Measurements from ENCODE around the gene TEX29.

DNA sequence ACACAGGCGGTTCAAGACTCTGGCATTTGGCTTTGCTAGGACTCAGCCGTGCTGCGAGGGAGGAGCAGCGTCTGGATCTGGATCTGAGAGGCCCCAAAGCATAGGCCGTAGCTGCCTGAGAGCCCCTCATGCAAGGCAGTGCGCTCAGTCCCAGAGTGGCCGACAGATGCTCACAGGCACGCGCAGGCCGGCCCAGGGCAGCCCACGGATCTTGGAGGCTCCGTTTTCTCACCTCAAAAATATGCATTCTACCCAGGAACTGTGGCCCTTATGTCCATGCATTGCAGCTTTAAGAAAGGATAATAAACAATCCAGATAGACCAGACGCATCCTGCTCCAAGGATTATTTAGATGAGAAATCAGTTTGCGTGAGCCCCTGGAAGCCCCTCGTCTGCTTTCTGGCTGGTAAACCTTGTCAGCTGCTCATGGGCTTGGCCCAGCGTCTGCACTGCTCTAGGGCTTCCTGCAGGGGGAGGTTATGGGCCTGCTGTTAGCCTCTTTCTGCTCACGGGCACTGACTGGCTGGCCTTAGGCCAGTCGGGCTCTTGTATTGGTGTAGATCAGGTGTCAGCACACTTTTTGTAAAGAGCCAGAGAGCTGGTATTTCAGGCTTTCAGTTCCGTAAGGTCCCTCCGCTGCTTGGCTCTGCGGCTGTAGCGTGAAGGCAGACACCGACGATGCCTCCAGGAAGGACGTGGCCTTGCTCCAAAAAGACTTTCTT, 24.2 kb downstream of the TEX29 start:
- TF ChIP-seq RAD21 (conservative IDR thresholded peaks at IDR 0.05) (no peak), POLR2AphosphoS5 (IDR thresholded peaks at IDR 0.05) (no peak), EZH2 (IDR thresholded peaks at IDR 0.05; ENCODE audit: borderline replicate concordance, insufficient read depth, low read length, poor library complexity, severe bottlenecking) (no peak), SMC3 (conservative IDR thresholded peaks at IDR 0.05; ENCODE audit: poor library complexity) (no peak), TAF1 (IDR thresholded peaks at IDR 0.05; ENCODE audit: low read depth) (no peak)
- TF ChIP-seq, protein P1, sequence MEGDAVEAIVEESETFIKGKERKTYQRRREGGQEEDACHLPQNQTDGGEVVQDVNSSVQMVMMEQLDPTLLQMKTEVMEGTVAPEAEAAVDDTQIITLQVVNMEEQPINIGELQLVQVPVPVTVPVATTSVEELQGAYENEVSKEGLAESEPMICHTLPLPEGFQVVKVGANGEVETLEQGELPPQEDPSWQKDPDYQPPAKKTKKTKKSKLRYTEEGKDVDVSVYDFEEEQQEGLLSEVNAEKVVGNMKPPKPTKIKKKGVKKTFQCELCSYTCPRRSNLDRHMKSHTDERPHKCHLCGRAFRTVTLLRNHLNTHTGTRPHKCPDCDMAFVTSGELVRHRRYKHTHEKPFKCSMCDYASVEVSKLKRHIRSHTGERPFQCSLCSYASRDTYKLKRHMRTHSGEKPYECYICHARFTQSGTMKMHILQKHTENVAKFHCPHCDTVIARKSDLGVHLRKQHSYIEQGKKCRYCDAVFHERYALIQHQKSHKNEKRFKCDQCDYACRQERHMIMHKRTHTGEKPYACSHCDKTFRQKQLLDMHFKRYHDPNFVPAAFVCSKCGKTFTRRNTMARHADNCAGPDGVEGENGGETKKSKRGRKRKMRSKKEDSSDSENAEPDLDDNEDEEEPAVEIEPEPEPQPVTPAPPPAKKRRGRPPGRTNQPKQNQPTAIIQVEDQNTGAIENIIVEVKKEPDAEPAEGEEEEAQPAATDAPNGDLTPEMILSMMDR (IDR thresholded peaks at IDR 0.05; ENCODE audit: poor library complexity, severe bottlenecking) = peak; percentile 21
- TF ChIP-seq, protein P2, sequence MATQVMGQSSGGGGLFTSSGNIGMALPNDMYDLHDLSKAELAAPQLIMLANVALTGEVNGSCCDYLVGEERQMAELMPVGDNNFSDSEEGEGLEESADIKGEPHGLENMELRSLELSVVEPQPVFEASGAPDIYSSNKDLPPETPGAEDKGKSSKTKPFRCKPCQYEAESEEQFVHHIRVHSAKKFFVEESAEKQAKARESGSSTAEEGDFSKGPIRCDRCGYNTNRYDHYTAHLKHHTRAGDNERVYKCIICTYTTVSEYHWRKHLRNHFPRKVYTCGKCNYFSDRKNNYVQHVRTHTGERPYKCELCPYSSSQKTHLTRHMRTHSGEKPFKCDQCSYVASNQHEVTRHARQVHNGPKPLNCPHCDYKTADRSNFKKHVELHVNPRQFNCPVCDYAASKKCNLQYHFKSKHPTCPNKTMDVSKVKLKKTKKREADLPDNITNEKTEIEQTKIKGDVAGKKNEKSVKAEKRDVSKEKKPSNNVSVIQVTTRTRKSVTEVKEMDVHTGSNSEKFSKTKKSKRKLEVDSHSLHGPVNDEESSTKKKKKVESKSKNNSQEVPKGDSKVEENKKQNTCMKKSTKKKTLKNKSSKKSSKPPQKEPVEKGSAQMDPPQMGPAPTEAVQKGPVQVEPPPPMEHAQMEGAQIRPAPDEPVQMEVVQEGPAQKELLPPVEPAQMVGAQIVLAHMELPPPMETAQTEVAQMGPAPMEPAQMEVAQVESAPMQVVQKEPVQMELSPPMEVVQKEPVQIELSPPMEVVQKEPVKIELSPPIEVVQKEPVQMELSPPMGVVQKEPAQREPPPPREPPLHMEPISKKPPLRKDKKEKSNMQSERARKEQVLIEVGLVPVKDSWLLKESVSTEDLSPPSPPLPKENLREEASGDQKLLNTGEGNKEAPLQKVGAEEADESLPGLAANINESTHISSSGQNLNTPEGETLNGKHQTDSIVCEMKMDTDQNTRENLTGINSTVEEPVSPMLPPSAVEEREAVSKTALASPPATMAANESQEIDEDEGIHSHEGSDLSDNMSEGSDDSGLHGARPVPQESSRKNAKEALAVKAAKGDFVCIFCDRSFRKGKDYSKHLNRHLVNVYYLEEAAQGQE (IDR thresholded peaks at IDR 0.05; ENCODE audit: borderline replicate concordance) = no peak
